GM18511 (cell line): ENCODE measurements around the gene LARGE1.
A peak's percentile ranks its signal among the peaks of the same experiment; 100 is the strongest.
"Not testable (repeated sequence)": the region's sequence is repeated elsewhere in the genome, so short reads cannot be mapped to it uniquely, and the experiment has no call there.

Experiments used
- ATAC-seq: cut with Tn5 transposase; IDR thresholded peaks from one replicate; pipeline ENCODE4 v1.9.1; 2021; ENCODE audit warnings: mild to moderate bottlenecking, moderate library complexity; ENCODE audit not compliant: unreplicated experiment

LARGE1 gene

GRCh38 chr22:33858653-33859052 lies 61.6 kb downstream of the LARGE1 start:
- ATAC-seq = not testable (repeated sequence)

GRCh38 chr22:33857767-33858166 lies 62.5 kb downstream of the LARGE1 start:
- ATAC-seq = not testable (repeated sequence)

GRCh38 chr22:33854724-33855123 lies 65.6 kb downstream of the LARGE1 start:
- no peak for ATAC-seq

- peak; percentile 87 for ATAC-seq
Observed at GRCh38 chr22:33853200-33854097, 66.8 kb downstream of the LARGE1 start.

- ATAC-seq = no peak
Observed at GRCh38 chr22:33851821-33852384, 68.4 kb downstream of the LARGE1 start.

GRCh38 chr22:33851240-33851639 lies 69.0 kb downstream of the LARGE1 start:
- ATAC-seq = no peak

GRCh38 chr22:33850724-33851123 lies 69.6 kb downstream of the LARGE1 start:
- no peak for ATAC-seq

- no peak for ATAC-seq
Observed at GRCh38 chr22:33850193-33850592, 70.1 kb downstream of the LARGE1 start.

GRCh38 chr22:33848251-33848650 lies 72.0 kb downstream of the LARGE1 start:
- ATAC-seq = no peak

GRCh38 chr22:33844273-33844672 lies 76.0 kb downstream of the LARGE1 start:
- no peak for ATAC-seq

- ATAC-seq = peak; percentile 55
Observed at GRCh38 chr22:33842421-33843094, 77.7 kb downstream of the LARGE1 start.

GRCh38 chr22:33842006-33842354 lies 78.3 kb downstream of the LARGE1 start:
- peak; percentile 68 for ATAC-seq

GRCh38 chr22:33841281-33842005 lies 78.8 kb downstream of the LARGE1 start:
- ATAC-seq = peak; percentile 35

- ATAC-seq = no peak
Observed at GRCh38 chr22:33838644-33839043, 81.6 kb downstream of the LARGE1 start.

- no peak for ATAC-seq
Observed at GRCh38 chr22:33837826-33838225, 82.5 kb downstream of the LARGE1 start.

GRCh38 chr22:33835265-33835664 lies 85.0 kb downstream of the LARGE1 start:
- ATAC-seq = no peak

GRCh38 chr22:33832558-33833151 lies 87.6 kb downstream of the LARGE1 start:
- ATAC-seq = no peak

- ATAC-seq = no peak
Observed at GRCh38 chr22:33831651-33832050, 88.6 kb downstream of the LARGE1 start.

GRCh38 chr22:33831207-33831606 lies 89.1 kb downstream of the LARGE1 start:
- ATAC-seq = no peak

- no peak for ATAC-seq
Observed at GRCh38 chr22:33829546-33830280, 90.6 kb downstream of the LARGE1 start.
